Smooth muscle cell (in vitro differentiated cells): ENCODE data around the gene CBLL1. TPM values are rescaled to one million over a fixed set of nuclear protein-coding genes. Genes with fewer than 3 reads are reported as not detected.

Source experiments
- DNase-seq: peaks from one replicate; lab custom pipeline; 2025; ENCODE audit not compliant: unreplicated experiment; lab: John Stamatoyannopoulos, UW
- H2AFZ ChIP-seq: fragments of 200-600 bp; sonication (generic); 2 replicates; pipeline ENCODE4 v1.6.0; 2016; ENCODE audit warnings: antibody characterized with exemption, low read depth, mild to moderate bottlenecking
- H3F3A ChIP-seq: fragments of 200-600 bp; sonication (generic); 2 replicates; pipeline ENCODE4 v1.6.0; 2017; ENCODE audit warnings: antibody characterized with exemption, low read depth
- H3K27ac ChIP-seq: fragments of 200-600 bp; sonication (generic); 2 replicates; pipeline ENCODE4 v1.5.1; 2016; ENCODE audit warnings: low read depth, mild to moderate bottlenecking
- H3K27me3 ChIP-seq: fragments of 200-600 bp; sonication (generic); 2 replicates; pipeline ENCODE4 v1.6.1; 2016; ENCODE audit warnings: low read depth, mild to moderate bottlenecking
- H3K36me3 ChIP-seq: fragments of 200-600 bp; sonication (generic); 2 replicates; pipeline ENCODE4 v1.5.1; 2016; ENCODE audit warnings: low read depth
- H3K4me1 ChIP-seq: fragments of 200-600 bp; sonication (generic); 2 replicates; pipeline ENCODE4 v1.5.1; 2016; ENCODE audit warnings: low read depth
- H3K4me2 ChIP-seq: fragments of 200-600 bp; sonication (generic); 2 replicates; pipeline ENCODE4 v1.6.0; 2016; ENCODE audit warnings: mild to moderate bottlenecking
- H3K4me3 ChIP-seq: fragments of 200-600 bp; sonication (generic); 2 replicates; pipeline ENCODE4 v1.5.1; 2016; ENCODE audit warnings: mild to moderate bottlenecking
- H3K79me2 ChIP-seq: fragments of 200-600 bp; sonication (generic); 2 replicates; pipeline ENCODE4 v1.6.0; 2016; ENCODE audit warnings: low read depth, mild to moderate bottlenecking
- H3K9ac ChIP-seq: fragments of 200-600 bp; sonication (generic); 2 replicates; pipeline ENCODE4 v1.6.0; 2016; ENCODE audit warnings: low read depth
- H3K9me3 ChIP-seq: fragments of 200-600 bp; sonication (generic); replicated peaks from 2 replicates; pipeline ENCODE4 v1.5.1; 2016; ENCODE audit warnings: low read depth
- H4K20me1 ChIP-seq: fragments of 200-600 bp; sonication (generic); 2 replicates; pipeline ENCODE4 v1.6.0; 2016; ENCODE audit warnings: low read depth
- CTCF ChIP-seq: fragments of 200-600 bp; sonication (generic); IDR thresholded peaks from 2 replicates; pipeline ENCODE4 v1.5.1; 2017; ENCODE audit warnings: borderline replicate concordance, mild to moderate bottlenecking, antibody characterized with exemption; ENCODE audit not compliant: insufficient read depth, poor library complexity, severe bottlenecking
- WGBS: methylation state at CpG from one replicate; pipeline ENCODE4 v1.1.7; 2016; ENCODE audit warnings: low lambda C conversion rate; 5-methylcytosine and 5-hydroxymethylcytosine counted together
- polyA plus RNA-seq: library from polyadenylated mRNA; unstranded; fragments of >200 nt; fragmentation: Nextera tagmentation; extraction: Ambion mirVana; gene quantifications from 2 replicates; pipeline ENCODE4 v1.2.1, GENCODE V29; 2016
- total RNA-seq: library from RNA; depleted of rRNA; stranded (reverse); fragments of >200 nt; gene quantifications from 2 replicates; pipeline ENCODE4 v1.2.3, GENCODE V29; 2014

The CBLL1 gene
- total and polyA plus RNA-seq, 2 experiments from 2014 or later = 17.8 to 22.9 TPM

- no peak overlapping the region for H3K4me2 ChIP-seq
- no peak overlapping the region for H3K27ac ChIP-seq
- no peaks in the 10 kb centered on the region for H3K9me3 ChIP-seq
- H3K36me3 ChIP-seq = no peaks in the 10 kb centered on the region
- H3F3A ChIP-seq = no peaks in the 10 kb centered on the region
- no peak overlapping the region for H3K4me3 ChIP-seq
- peaks cover 8% of the 10 kb centered on the region for H3K27me3 ChIP-seq
- no peak for TF ChIP-seq CTCF
- WGBS = 85% methylated on average over 2 of the region's 2 CpGs
- no peaks in the 10 kb centered on the region for H3K4me1 ChIP-seq
- no peak for DNase-seq
- no peak overlapping the region for H2AFZ ChIP-seq
- no peaks in the 10 kb centered on the region for H4K20me1 ChIP-seq
- no peaks in the 10 kb centered on the region for H3K79me2 ChIP-seq
- no peak overlapping the region for H3K9ac ChIP-seq
These were observed 20.7 kb upstream of the CBLL1 start for GRCh38 chr7:107723255-107723654.

DNA sequence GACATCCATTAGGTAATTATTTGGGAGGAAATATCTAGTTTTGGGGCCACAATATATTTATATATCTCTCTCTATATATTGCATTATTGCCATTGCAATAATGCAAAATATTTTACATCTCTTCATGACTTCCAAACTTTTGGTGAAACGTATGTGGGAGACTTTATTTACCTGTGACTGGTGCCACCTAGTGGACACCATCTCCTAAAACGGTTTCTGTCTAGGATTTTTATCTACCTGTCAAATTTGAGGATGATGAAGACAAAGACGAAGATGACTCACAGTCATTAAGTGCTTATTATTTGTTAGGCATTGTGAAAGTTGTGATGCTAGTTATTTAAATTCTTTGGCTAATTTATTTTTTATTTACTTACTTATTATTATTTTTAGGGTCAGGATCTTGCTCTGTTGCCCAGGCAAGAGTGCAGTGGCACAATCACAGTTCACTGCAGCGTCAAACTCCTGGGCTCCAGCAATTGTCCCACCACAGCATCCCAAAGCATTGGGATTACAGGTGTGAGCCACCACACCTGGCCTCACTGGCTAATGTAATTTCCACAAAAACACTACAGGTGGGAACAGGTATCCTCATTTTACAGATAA lies 18.7 kb upstream of the CBLL1 start:
- Histone ChIP-seq H3K27ac (no peak overlapping the region), H3K9me3 (no peaks in the 10 kb centered on the region), H4K20me1 (no peaks in the 10 kb centered on the region), H3K4me1 (no peaks in the 10 kb centered on the region), H3K4me2 (no peak overlapping the region), H3K79me2 (no peaks in the 10 kb centered on the region), H3K4me3 (no peak overlapping the region), H3K27me3 (peaks cover 17% of the 10 kb centered on the region), H2AFZ (no peak overlapping the region), H3K9ac (no peak overlapping the region), H3K36me3 (no peaks in the 10 kb centered on the region), H3F3A (no peaks in the 10 kb centered on the region)
- 24% methylated on average over 4 of the region's 4 CpGs for WGBS
- DNase-seq = no peak
- peak; percentile 79 for TF ChIP-seq CTCF

DNA sequence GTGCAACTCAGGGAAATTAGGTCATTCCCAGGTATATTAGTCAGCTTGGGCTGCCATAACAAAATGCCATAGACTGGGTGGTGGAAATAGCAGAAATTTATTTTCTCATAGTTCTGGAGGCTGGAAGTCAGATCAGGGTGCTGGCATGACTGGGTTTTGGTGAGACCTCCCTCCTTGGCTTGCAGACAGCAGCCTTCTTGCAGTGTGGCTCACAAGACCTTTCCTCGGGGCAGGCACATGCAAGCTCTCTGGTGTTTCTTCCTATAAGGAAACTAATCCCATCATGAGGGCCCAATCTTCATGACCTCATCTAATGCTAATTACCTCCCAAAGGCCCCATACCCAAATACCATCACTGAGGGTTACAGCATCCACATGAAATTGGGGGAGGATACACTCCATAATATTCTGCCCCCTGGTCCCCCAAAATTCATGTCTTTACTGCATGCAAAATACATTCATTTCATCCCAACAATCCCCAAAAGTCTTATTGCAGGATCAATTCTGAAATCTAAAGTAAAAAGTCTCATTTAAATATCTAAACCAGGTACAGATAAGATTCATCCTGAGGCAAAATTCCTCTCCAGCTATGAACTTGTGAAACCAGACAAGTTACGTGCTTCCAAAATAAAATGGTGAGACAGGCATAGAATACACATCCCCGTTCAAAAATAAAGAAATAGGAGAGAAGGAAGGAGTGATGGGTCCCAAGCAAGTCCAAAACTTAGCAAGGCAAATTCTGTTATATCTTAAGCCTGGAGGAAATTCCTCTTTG lies 17.4 kb upstream of the CBLL1 start:
- Histone ChIP-seq H3K36me3 (no peaks in the 10 kb centered on the region), H3K4me3 (no peak overlapping the region), H3F3A (no peaks in the 10 kb centered on the region), H3K79me2 (no peaks in the 10 kb centered on the region), H3K9ac (no peak overlapping the region), H3K9me3 (no peaks in the 10 kb centered on the region), H3K4me2 (no peak overlapping the region), H4K20me1 (no peaks in the 10 kb centered on the region), H3K27ac (no peak overlapping the region), H2AFZ (no peak overlapping the region), H3K27me3 (peaks cover 17% of the 10 kb centered on the region), H3K4me1 (no peaks in the 10 kb centered on the region)
- WGBS = 66% methylated on average over 3 of the region's 3 CpGs
- DNase-seq = no peak
- no peak for TF ChIP-seq CTCF

DNA sequence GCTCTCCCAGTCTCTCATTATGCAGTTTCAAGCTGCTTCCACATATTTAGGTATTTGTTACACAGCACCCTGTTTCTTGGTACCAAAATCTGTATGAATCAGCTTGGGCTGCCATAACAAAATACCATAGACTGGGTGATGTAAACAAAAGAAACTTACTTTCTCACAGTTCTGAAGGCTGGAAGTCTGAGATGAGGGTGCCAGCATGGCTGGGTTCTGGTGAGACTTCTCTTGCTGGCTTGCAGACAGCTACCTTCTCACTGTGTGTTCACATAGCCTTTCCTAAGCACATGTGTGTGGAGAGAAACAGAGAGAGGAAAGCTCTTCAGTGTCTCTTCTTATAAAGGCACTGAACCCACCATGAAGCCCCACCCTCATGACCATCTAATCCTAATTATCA lies 15.7 kb upstream of the CBLL1 start:
- DNase-seq = no peak

More for the DNA sequence above, 15.7 kb upstream of the CBLL1 start:
- H2AFZ ChIP-seq = no peak overlapping the region
- no peak overlapping the region for H3K4me3 ChIP-seq
- H3K9ac ChIP-seq = no peak overlapping the region
- no peaks in the 10 kb centered on the region for H3K4me1 ChIP-seq
- no peaks in the 10 kb centered on the region for H3K36me3 ChIP-seq
- H4K20me1 ChIP-seq = no peaks in the 10 kb centered on the region
- H3K27me3 ChIP-seq = peaks cover 17% of the 10 kb centered on the region
- H3F3A ChIP-seq = no peaks in the 10 kb centered on the region
- TF ChIP-seq CTCF = no peak
- no peaks in the 10 kb centered on the region for H3K9me3 ChIP-seq
- no peak overlapping the region for H3K27ac ChIP-seq
- no peaks in the 10 kb centered on the region for H3K79me2 ChIP-seq
- no peak overlapping the region for H3K4me2 ChIP-seq
